H9 (cell line): ENCODE measurements around the gene NFX1. TPM values are rescaled to one million over a fixed set of nuclear protein-coding genes. Genes with fewer than 3 reads are reported as not detected.

ENCODE experiments used
- DNase-seq: peaks from one replicate; pipeline ENCODE4 v3.0.0-alpha.2; 2017
- H2AFZ ChIP-seq: one replicate; pipeline ENCODE4 v1.6.1; 2013; ENCODE audit warnings: mild to moderate bottlenecking, low read length, control low read depth, moderate library complexity
- H2AK5ac ChIP-seq: 2 replicates; pipeline ENCODE4 v1.6.1; 2013; ENCODE audit warnings: low read length, control low read depth, mixed read lengths; ENCODE audit not compliant: insufficient read length
- H2BK120ac ChIP-seq: one replicate; pipeline ENCODE4 v1.6.1; 2013; ENCODE audit warnings: low read depth, mild to moderate bottlenecking, low read length, control low read depth, inconsistent platforms; ENCODE audit not compliant: poor library complexity, severe bottlenecking
- H2BK12ac ChIP-seq: 2 replicates; pipeline ENCODE4 v1.6.1; 2013; ENCODE audit warnings: low read length, control low read depth, mixed read lengths, low read depth; ENCODE audit not compliant: insufficient read length
- H2BK15ac ChIP-seq: 2 replicates; pipeline ENCODE4 v1.6.1; 2013; ENCODE audit warnings: low read depth, low read length, control low read depth
- H2BK20ac ChIP-seq: one replicate; pipeline ENCODE4 v1.6.1; 2013; ENCODE audit warnings: low read depth, mild to moderate bottlenecking, low read length, control low read depth, inconsistent platforms; ENCODE audit not compliant: poor library complexity, severe bottlenecking
- H2BK5ac ChIP-seq: 2 replicates; pipeline ENCODE4 v1.6.1; 2013; ENCODE audit warnings: low read length, control low read depth, mixed read lengths; ENCODE audit not compliant: insufficient read length
- H3K14ac ChIP-seq: 2 replicates; pipeline ENCODE4 v1.6.1; 2013; ENCODE audit warnings: low read length, control low read depth; ENCODE audit not compliant: insufficient read depth
- H3K18ac ChIP-seq: 2 replicates; pipeline ENCODE4 v1.6.1; 2013; ENCODE audit warnings: low read depth, mild to moderate bottlenecking, mixed read lengths, low read length, control low read depth; ENCODE audit not compliant: insufficient read length
- H3K23ac ChIP-seq: 2 replicates; pipeline ENCODE4 v1.6.1; 2013; ENCODE audit warnings: low read length, control low read depth, mixed read lengths, low read depth; ENCODE audit not compliant: insufficient read length
- H3K23me2 ChIP-seq: 2 replicates; pipeline ENCODE4 v1.6.1; 2013; ENCODE audit warnings: low read depth, mild to moderate bottlenecking, mixed read lengths, low read length, control low read depth; ENCODE audit not compliant: insufficient read length, poor library complexity, severe bottlenecking
- H3K27ac ChIP-seq: 2 replicates; pipeline ENCODE4 v1.5.1; 2013; ENCODE audit warnings: low read length, control low read depth, mixed read lengths, low read depth; ENCODE audit not compliant: insufficient read length
- H3K27me3 ChIP-seq: 2 replicates; pipeline ENCODE4 v1.6.1; 2013; ENCODE audit warnings: low read length, control low read depth, inconsistent platforms; ENCODE audit not compliant: insufficient read depth
- H3K4ac ChIP-seq: 2 replicates; pipeline ENCODE4 v1.6.1; 2013; ENCODE audit warnings: low read depth, mild to moderate bottlenecking, control low read depth, inconsistent platforms, low read length, moderate library complexity
- H3K4me1 ChIP-seq: 2 replicates; pipeline ENCODE4 v1.6.1; 2013; ENCODE audit warnings: low read length, control low read depth, inconsistent platforms; ENCODE audit not compliant: insufficient read depth
- H3K4me2 ChIP-seq: 2 replicates; pipeline ENCODE4 v1.6.1; 2013; ENCODE audit warnings: low read length, control low read depth, mixed read lengths; ENCODE audit not compliant: insufficient read length, insufficient read depth
- H3K56ac ChIP-seq: 2 replicates; pipeline ENCODE4 v1.6.1; 2013; ENCODE audit warnings: low read depth, mild to moderate bottlenecking, mixed read lengths, low read length, control low read depth; ENCODE audit not compliant: insufficient read length
- H3K79me1 ChIP-seq: 2 replicates; pipeline ENCODE4 v1.6.1; 2013; ENCODE audit warnings: low read depth, mild to moderate bottlenecking, moderate library complexity, low read length, control low read depth, inconsistent platforms; ENCODE audit not compliant: insufficient read depth, poor library complexity, severe bottlenecking
- H3K79me2 ChIP-seq: 2 replicates; pipeline ENCODE4 v1.6.1; 2013; ENCODE audit warnings: low read length, control low read depth, inconsistent platforms; ENCODE audit not compliant: insufficient read depth
- H3K9ac ChIP-seq: 2 replicates; pipeline ENCODE4 v1.6.1; 2013; ENCODE audit warnings: low read length, control low read depth, mixed read lengths; ENCODE audit not compliant: insufficient read length; ENCODE audit errors: extremely low read depth
- H3K9me3 ChIP-seq: one replicate; pipeline ENCODE4 v1.6.1; 2013; ENCODE audit warnings: low read depth, low read length, inconsistent platforms; ENCODE audit not compliant: control insufficient read depth
- H3T11ph ChIP-seq: one replicate; pipeline ENCODE4 v1.6.1; 2013; ENCODE audit warnings: mild to moderate bottlenecking, low read length, control low read depth, inconsistent platforms
- H4K20me1 ChIP-seq: one replicate; pipeline ENCODE4 v1.6.1; 2013; ENCODE audit not compliant: control insufficient read depth, insufficient read length, insufficient read depth
- H4K5ac ChIP-seq: 2 replicates; pipeline ENCODE4 v1.6.1; 2013; ENCODE audit warnings: low read depth, mild to moderate bottlenecking, mixed read lengths, low read length, control low read depth; ENCODE audit not compliant: insufficient read length
- H4K8ac ChIP-seq: replicated peaks from 2 replicates; pipeline ENCODE4 v1.6.1; 2013; ENCODE audit warnings: low read length, control low read depth, mixed read lengths, low read depth; ENCODE audit not compliant: insufficient read length
- H4K91ac ChIP-seq: 2 replicates; pipeline ENCODE4 v1.6.1; 2013; ENCODE audit warnings: low read depth, mild to moderate bottlenecking, moderate library complexity, mixed read lengths, low read length, control low read depth; ENCODE audit not compliant: insufficient read length
- H3K27ac Mint-ChIP-seq, 3 experiments: 2 replicates in 2 of 3; 3 replicates in 1 of 3; pipeline ENCODE4 v1.8.0; 2020 to 2021; ENCODE audit warnings: mixed read lengths in 3 of 3, mild to moderate bottlenecking in 1 of 3, moderate library complexity in 1 of 3
- H3K27me3 Mint-ChIP-seq: 2 replicates; pipeline ENCODE4 v1.8.0; 2021; ENCODE audit warnings: low read depth, mild to moderate bottlenecking, moderate library complexity, mixed read lengths
- H3K36me3 Mint-ChIP-seq, 3 experiments: 2 replicates in 2 of 3; 3 replicates in 1 of 3; pipeline ENCODE4 v1.8.0; 2020 to 2021; ENCODE audit warnings: low read depth in 3 of 3, mixed read lengths in 3 of 3; ENCODE audit not compliant: insufficient read depth in 1 of 3
- H3K4me1 Mint-ChIP-seq, 2 experiments: 2 replicates each; pipeline ENCODE4 v1.8.0; 2020; ENCODE audit warnings: mixed read lengths in 2 of 2
- H3K4me3 Mint-ChIP-seq, 2 experiments: 2 replicates in 1 of 2; 3 replicates in 1 of 2; pipeline ENCODE4 v1.8.0; 2020 to 2021; ENCODE audit warnings: mild to moderate bottlenecking in 2 of 2, mixed read lengths in 2 of 2, moderate library complexity in 1 of 2
- H3K9me3 Mint-ChIP-seq, 2 experiments: 2 replicates in 1 of 2; 3 replicates in 1 of 2; pipeline ENCODE4 v1.8.0; 2020; ENCODE audit warnings: mild to moderate bottlenecking in 2 of 2, mixed read lengths in 2 of 2, moderate library complexity in 1 of 2
- CTCF ChIP-seq: fragments of 200-600 bp; sonication (generic); conservative IDR thresholded peaks from 3 replicates; pipeline ENCODE4 v1.8.0; 2021; ENCODE audit warnings: antibody characterized with exemption, mild to moderate bottlenecking
- WGBS: extraction: QIAGEN DNeasy Blood & Tissue Kit; methylation state at CpG from one replicate; pipeline ENCODE4 v1.1.7; 2013; ENCODE audit warnings: missing lambda C conversion rate, low lambda C conversion rate, mixed read lengths; ENCODE audit not compliant: insufficient read length; ENCODE audit errors: extremely low coverage; 5-methylcytosine and 5-hydroxymethylcytosine counted together
- total RNA-seq: library from RNA; stranded (reverse); gene quantifications from 2 replicates; pipeline ENCODE4 v1.2.1, GENCODE V29; 2021

Gene NFX1
- total RNA-seq, 1 experiment from 2014 or later, result 35.1 TPM

GRCh38 chr9:33419708-33420303, 129.5 kb downstream of the NFX1 start:
- Histone ChIP-seq H3K14ac (no peak overlapping the region), H4K8ac (no peak overlapping the region), H2BK5ac (no peak overlapping the region), H2BK20ac (no peak overlapping the region), H2BK12ac (no peak overlapping the region), H2AK5ac (no peak overlapping the region), H2BK15ac (no peak overlapping the region), H3K23me2 (no peaks in the 10 kb centered on the region), H3K56ac (no peak overlapping the region), H3K23ac (no peak overlapping the region), H3K79me2 (no peaks in the 10 kb centered on the region), H3K79me1 (no peaks in the 10 kb centered on the region), H4K20me1 (no peaks in the 10 kb centered on the region), H3K27ac (no peak overlapping the region), H4K5ac (no peak overlapping the region), H3K27me3 (no peaks in the 10 kb centered on the region), H3K18ac (no peak overlapping the region), H3K9me3 (no peaks in the 10 kb centered on the region), H3K9ac (no peak overlapping the region), H3K4me1 (no peaks in the 10 kb centered on the region), H2AFZ (no peak overlapping the region), H3K4me2 (no peak overlapping the region), H3T11ph (no peak overlapping the region), H3K4ac (no peak overlapping the region), H2BK120ac (no peak overlapping the region), H4K91ac (no peak overlapping the region)
- Mint-ChIP-seq H3K4me3 (no peak overlapping the region), H3K9me3 (peaks cover 0 to 3% of the 10 kb centered on the region in 2 experiments; a peak in 1 of 5 replicates), H3K36me3 (no peaks in the 10 kb centered on the region), H3K4me1 (peaks cover 7 to 13% of the 10 kb centered on the region in 2 experiments), H3K27ac (no peak overlapping the region), H3K27me3 (peaks cover 3% of the 10 kb centered on the region)
- no peak for DNase-seq
- no CpG with 5 or more reads among the region's 10 CpGs for WGBS
- TF ChIP-seq CTCF, result no peak

Other genes with a start within 250 kb of the NFX1 start
- 26.3 and 26.9 TPM in 2 replicates for gene SMU1, start 213.8 kb upstream of the NFX1 start, total RNA-seq
- 15.3 and 16.1 TPM in 2 replicates for gene B4GALT1, start 123.2 kb upstream of the NFX1 start, total RNA-seq
- gene SPINK4, start 50.3 kb upstream of the NFX1 start, total RNA-seq, result not detected in 2 replicates
- gene BAG1, start 25.8 kb upstream of the NFX1 start, total RNA-seq, result 58.8 and 66.4 TPM in 2 replicates
- gene CHMP5, start 25.5 kb upstream of the NFX1 start, total RNA-seq, result 47.6 and 51.9 TPM in 2 replicates
- gene AQP7, start 112.1 kb downstream of the NFX1 start, total RNA-seq, result not detected in 2 replicates
- 1.6 TPM in 2 replicates for gene AQP3, start 157.1 kb downstream of the NFX1 start, total RNA-seq
- 64.4 and 66.3 TPM in 2 replicates for gene NOL6, start 183.4 kb downstream of the NFX1 start, total RNA-seq
- 9.1 and 10.6 TPM in 2 replicates for gene ANKRD18B, start 233.7 kb downstream of the NFX1 start, total RNA-seq